ENCODE data around the gene TMEM25. TPM values are rescaled to one million over a fixed set of nuclear protein-coding genes. Genes with fewer than 3 reads are reported as not detected.
"Not testable (repeated sequence)": the region's sequence is repeated elsewhere in the genome, so short reads cannot be mapped to it uniquely, and the experiment has no call there.

The TMEM25 gene
- total RNA-seq, 1 donor from 2014 or later: 47.9 TPM

DNA sequence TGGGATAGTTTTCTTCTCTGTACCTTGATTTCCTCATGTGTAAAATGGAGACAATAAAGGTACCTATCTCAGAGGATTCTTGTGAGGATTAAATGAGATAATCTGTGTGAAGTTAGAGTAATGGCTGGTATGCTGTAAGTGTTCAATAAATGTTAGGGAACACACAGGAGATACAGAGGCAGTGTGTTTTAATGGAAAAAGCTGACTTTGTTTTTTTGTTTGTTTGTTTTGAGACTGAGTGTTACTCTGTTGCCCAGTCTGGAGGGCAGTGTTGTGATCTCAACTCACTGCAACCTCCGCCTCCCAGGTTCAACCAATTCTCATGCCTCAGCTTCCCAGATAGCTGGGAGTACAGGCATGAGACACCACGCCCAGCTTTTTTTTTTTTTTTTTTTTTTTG lies 38.7 kb downstream of the TMEM25 start:
- H3K27me3 ChIP-seq (ENCODE audit: control insufficient read depth, insufficient read depth, low read length): no peaks in the 10 kb centered on the region
- no peak for TF ChIP-seq CTCF (IDR thresholded peaks at IDR 0.05; ENCODE audit: insufficient read depth, low read length, poor library complexity, severe bottlenecking)
- no peak for DNase-seq (ENCODE audit: low read depth)

DNA sequence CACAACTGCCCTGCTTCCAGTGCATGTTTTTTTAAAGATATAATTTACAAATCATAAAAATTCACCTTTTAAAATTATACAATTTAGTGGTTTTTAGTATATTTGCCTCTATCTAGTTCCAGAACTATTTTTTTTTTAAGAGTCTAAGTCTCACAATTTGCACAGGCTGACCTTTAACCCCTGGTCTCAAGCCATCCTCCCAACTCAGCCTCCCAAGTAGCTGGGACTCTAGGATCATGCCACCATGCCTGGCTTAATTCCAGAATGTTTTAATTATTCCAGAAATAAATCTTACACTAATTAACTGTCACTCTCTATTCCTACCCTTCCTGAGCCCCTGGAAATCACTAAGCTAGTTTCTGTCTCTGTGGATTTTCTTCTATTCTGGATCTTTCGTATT lies 39.8 kb downstream of the TMEM25 start:
- TF ChIP-seq CTCF (IDR thresholded peaks at IDR 0.05; ENCODE audit: insufficient read depth, low read length, poor library complexity, severe bottlenecking): no peak

More for the DNA sequence above, 38.7 kb downstream of the TMEM25 start:
- H3K36me3 ChIP-seq (ENCODE audit: control insufficient read depth, insufficient read depth, low read length): no peaks in the 10 kb centered on the region
- no peak overlapping the region for H3K4me3 ChIP-seq (ENCODE audit: low read depth, low read length)

GRCh38 chr11:118571701-118572060 lies 40.7 kb downstream of the TMEM25 start:
- DNase-seq (ENCODE audit: low read depth); H3K27me3 ChIP-seq (ENCODE audit: control insufficient read depth, insufficient read depth, low read length); H3K36me3 ChIP-seq (ENCODE audit: control insufficient read depth, insufficient read depth, low read length): not testable (repeated sequence)
- peak overlapping the region; percentile 100 for H3K4me3 ChIP-seq (ENCODE audit: low read depth, low read length)

More for the DNA sequence above, 39.8 kb downstream of the TMEM25 start:
- Histone ChIP-seq H3K36me3 (ENCODE audit: control insufficient read depth, insufficient read depth, low read length) (no peaks in the 10 kb centered on the region), H3K27me3 (ENCODE audit: control insufficient read depth, insufficient read depth, low read length) (no peaks in the 10 kb centered on the region), H3K4me3 (ENCODE audit: low read depth, low read length) (no peak overlapping the region)
- no peak for DNase-seq (ENCODE audit: low read depth)

GRCh38 chr11:118572061-118572980 lies 41.3 kb downstream of the TMEM25 start, which contains the start of gene ARCN1:
Gene ARCN1 (plus strand): TSS chr11:118572409. CDS start chr11:118572548, 139 bp downstream.
- TF ChIP-seq CTCF (IDR thresholded peaks at IDR 0.05; ENCODE audit: insufficient read depth, low read length, poor library complexity, severe bottlenecking): no peak
- H3K36me3 ChIP-seq (ENCODE audit: control insufficient read depth, insufficient read depth, low read length): no peaks in the 10 kb centered on the region
- peak within 1 kb of the TSS; percentile 100 for H3K4me3 ChIP-seq (ENCODE audit: low read depth, low read length)
- H3K27me3 ChIP-seq (ENCODE audit: control insufficient read depth, insufficient read depth, low read length): no peaks in the 10 kb centered on the region
- DNase-seq (ENCODE audit: low read depth): peak; percentile 7

DNA sequence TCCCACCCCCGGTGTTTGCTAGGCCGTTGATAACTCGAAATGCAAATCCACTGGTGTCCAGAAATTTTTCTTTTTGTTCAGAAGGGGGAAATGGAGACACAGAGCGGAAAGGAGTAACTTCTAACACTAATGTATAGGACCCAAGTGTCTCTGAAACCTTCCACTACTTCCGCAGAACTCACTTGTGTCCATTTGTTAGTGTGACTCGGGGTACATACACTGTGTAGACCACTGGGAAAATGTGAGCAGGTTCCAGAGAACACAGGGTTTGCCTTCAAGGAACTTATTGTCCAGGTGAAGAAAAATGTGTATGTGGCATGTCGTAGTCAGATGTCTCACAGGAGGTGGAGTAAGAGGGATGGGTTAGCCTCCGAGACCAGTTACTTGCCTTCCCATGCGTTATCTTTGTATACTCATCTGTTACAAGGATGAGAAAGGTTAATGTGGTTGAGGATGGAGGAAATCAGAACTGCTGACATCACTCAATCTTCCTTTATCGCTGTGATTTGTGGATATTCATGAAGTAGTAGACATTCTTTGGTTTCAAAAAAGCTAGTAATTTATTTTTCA lies 42.1 kb downstream of the TMEM25 start:
- Histone ChIP-seq H3K27me3 (ENCODE audit: control insufficient read depth, insufficient read depth, low read length) (no peaks in the 10 kb centered on the region), H3K4me3 (ENCODE audit: low read depth, low read length) (peak overlapping the region; percentile 100), H3K36me3 (ENCODE audit: control insufficient read depth, insufficient read depth, low read length) (no peaks in the 10 kb centered on the region)
- DNase-seq (ENCODE audit: low read depth): peak; percentile 5
- TF ChIP-seq CTCF (IDR thresholded peaks at IDR 0.05; ENCODE audit: insufficient read depth, low read length, poor library complexity, severe bottlenecking): no peak

DNA sequence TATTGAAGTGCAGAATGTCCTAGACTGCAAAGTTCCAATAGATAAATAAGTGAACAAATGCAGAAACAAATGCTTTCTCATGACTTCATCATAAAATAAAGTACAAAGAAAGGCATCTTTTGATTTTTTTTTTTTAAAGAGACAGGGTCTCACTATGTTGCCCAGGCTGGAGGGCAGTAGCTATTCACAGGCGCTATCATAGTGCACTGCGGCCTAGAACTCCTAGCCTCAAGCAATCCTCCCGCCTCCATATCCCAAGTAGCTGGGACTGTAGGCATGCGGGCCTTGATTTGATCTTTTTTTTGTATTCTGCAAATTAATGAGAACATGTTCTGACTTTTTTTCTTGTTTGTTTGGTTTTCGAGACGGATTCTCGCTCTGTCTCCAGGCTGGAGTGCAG lies 43.6 kb downstream of the TMEM25 start:
- no peak for DNase-seq (ENCODE audit: low read depth)
- Histone ChIP-seq H3K36me3 (ENCODE audit: control insufficient read depth, insufficient read depth, low read length) (no peaks in the 10 kb centered on the region), H3K27me3 (ENCODE audit: control insufficient read depth, insufficient read depth, low read length) (no peaks in the 10 kb centered on the region), H3K4me3 (ENCODE audit: low read depth, low read length) (no peak overlapping the region)
- TF ChIP-seq CTCF (IDR thresholded peaks at IDR 0.05; ENCODE audit: insufficient read depth, low read length, poor library complexity, severe bottlenecking): no peak

GRCh38 chr11:118577995-118578394 lies 47.0 kb downstream of the TMEM25 start:
- H3K27me3 ChIP-seq (ENCODE audit: control insufficient read depth, insufficient read depth, low read length); DNase-seq (ENCODE audit: low read depth); H3K4me3 ChIP-seq (ENCODE audit: low read depth, low read length); H3K36me3 ChIP-seq (ENCODE audit: control insufficient read depth, insufficient read depth, low read length): not testable (repeated sequence)
